ENCODE data around the gene DNM3.

GRCh38 chr1:172375211-172375631 is 533.9 kb downstream of the DNM3 start:
- TF ChIP-seq, protein P1, sequence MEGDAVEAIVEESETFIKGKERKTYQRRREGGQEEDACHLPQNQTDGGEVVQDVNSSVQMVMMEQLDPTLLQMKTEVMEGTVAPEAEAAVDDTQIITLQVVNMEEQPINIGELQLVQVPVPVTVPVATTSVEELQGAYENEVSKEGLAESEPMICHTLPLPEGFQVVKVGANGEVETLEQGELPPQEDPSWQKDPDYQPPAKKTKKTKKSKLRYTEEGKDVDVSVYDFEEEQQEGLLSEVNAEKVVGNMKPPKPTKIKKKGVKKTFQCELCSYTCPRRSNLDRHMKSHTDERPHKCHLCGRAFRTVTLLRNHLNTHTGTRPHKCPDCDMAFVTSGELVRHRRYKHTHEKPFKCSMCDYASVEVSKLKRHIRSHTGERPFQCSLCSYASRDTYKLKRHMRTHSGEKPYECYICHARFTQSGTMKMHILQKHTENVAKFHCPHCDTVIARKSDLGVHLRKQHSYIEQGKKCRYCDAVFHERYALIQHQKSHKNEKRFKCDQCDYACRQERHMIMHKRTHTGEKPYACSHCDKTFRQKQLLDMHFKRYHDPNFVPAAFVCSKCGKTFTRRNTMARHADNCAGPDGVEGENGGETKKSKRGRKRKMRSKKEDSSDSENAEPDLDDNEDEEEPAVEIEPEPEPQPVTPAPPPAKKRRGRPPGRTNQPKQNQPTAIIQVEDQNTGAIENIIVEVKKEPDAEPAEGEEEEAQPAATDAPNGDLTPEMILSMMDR (IDR thresholded peaks at IDR 0.05; ENCODE audit: low read length), result no peak
- no peak for TF ChIP-seq EZH2 (IDR thresholded peaks at IDR 0.05; ENCODE audit: borderline replicate concordance, low read length)

Measured in OCI-LY1 (cell line).